ENCODE measurements around the gene LRRC8B.

- TF ChIP-seq CTCF (IDR thresholded peaks at IDR 0.05; ENCODE audit: low read depth, low read length), result no peak
- no peak for TF ChIP-seq EZH2phosphoT487 (IDR thresholded peaks at IDR 0.05; ENCODE audit: low read depth)
Measured at GRCh38 chr1:89475269-89475668, 49.4 kb upstream of the LRRC8B start.
